ENCODE measurements around the gene COL19A1. TPM values are rescaled to one million over a fixed set of nuclear protein-coding genes. Genes with fewer than 3 reads are reported as not detected.

Gene COL19A1
- total RNA-seq, 1 donor from 2014 or later, result not detected

GRCh38 chr6:69973763-69974162, 107.4 kb downstream of the COL19A1 start:
- Histone ChIP-seq H3K4me3 (ENCODE audit: low read depth, low read length) (no peak overlapping the region), H3K27me3 (ENCODE audit: control insufficient read depth, insufficient read depth, low read length) (no peaks in the 10 kb centered on the region), H3K36me3 (ENCODE audit: control insufficient read depth, insufficient read depth, low read length) (no peaks in the 10 kb centered on the region)
- TF ChIP-seq CTCF (IDR thresholded peaks at IDR 0.05; ENCODE audit: insufficient read depth, low read length, severe bottlenecking), result no peak
- FAIRE-seq, result no peak
- DNase-seq (ENCODE audit: low read depth), result no peak

- TF ChIP-seq CTCF (IDR thresholded peaks at IDR 0.05; ENCODE audit: insufficient read depth, low read length, severe bottlenecking), result no peak
- peak; percentile 84 for FAIRE-seq
Observed at GRCh38 chr6:69974193-69974592, 107.8 kb downstream of the COL19A1 start.

GRCh38 chr6:69976591-69977090, 110.3 kb downstream of the COL19A1 start:
- H3K36me3 ChIP-seq (ENCODE audit: control insufficient read depth, insufficient read depth, low read length), result no peaks in the 10 kb centered on the region
- no peak overlapping the region for H3K4me3 ChIP-seq (ENCODE audit: low read depth, low read length)
- TF ChIP-seq CTCF (IDR thresholded peaks at IDR 0.05; ENCODE audit: insufficient read depth, low read length, severe bottlenecking), result no peak
- no peak for FAIRE-seq
- H3K27me3 ChIP-seq (ENCODE audit: control insufficient read depth, insufficient read depth, low read length), result no peaks in the 10 kb centered on the region
- peak; percentile 59 for DNase-seq (ENCODE audit: low read depth)

More at GRCh38 chr6:69974193-69974592, 107.8 kb downstream of the COL19A1 start:
- Histone ChIP-seq H3K36me3 (ENCODE audit: control insufficient read depth, insufficient read depth, low read length) (no peaks in the 10 kb centered on the region), H3K4me3 (ENCODE audit: low read depth, low read length) (no peak overlapping the region), H3K27me3 (ENCODE audit: control insufficient read depth, insufficient read depth, low read length) (no peaks in the 10 kb centered on the region)
- DNase-seq (ENCODE audit: low read depth), result peak; percentile 96

- Histone ChIP-seq H3K27me3 (ENCODE audit: control insufficient read depth, insufficient read depth, low read length) (no peaks in the 10 kb centered on the region), H3K4me3 (ENCODE audit: low read depth, low read length) (no peak overlapping the region), H3K36me3 (ENCODE audit: control insufficient read depth, insufficient read depth, low read length) (no peaks in the 10 kb centered on the region)
- FAIRE-seq, result no peak
- DNase-seq (ENCODE audit: low read depth), result no peak
- TF ChIP-seq CTCF (IDR thresholded peaks at IDR 0.05; ENCODE audit: insufficient read depth, low read length, severe bottlenecking), result no peak
Observed at GRCh38 chr6:69980624-69981023, 114.3 kb downstream of the COL19A1 start.

GRCh38 chr6:69984506-69984905, 118.2 kb downstream of the COL19A1 start:
- no peak for TF ChIP-seq CTCF (IDR thresholded peaks at IDR 0.05; ENCODE audit: insufficient read depth, low read length, severe bottlenecking)
- H3K4me3 ChIP-seq (ENCODE audit: low read depth, low read length), result no peak overlapping the region
- H3K36me3 ChIP-seq (ENCODE audit: control insufficient read depth, insufficient read depth, low read length), result no peaks in the 10 kb centered on the region
- no peaks in the 10 kb centered on the region for H3K27me3 ChIP-seq (ENCODE audit: control insufficient read depth, insufficient read depth, low read length)
- FAIRE-seq (no peak), DNase-seq (ENCODE audit: low read depth) (no peak)

- DNase-seq (ENCODE audit: low read depth) (peak; percentile 76), FAIRE-seq (no peak)
- no peak for TF ChIP-seq CTCF (IDR thresholded peaks at IDR 0.05; ENCODE audit: insufficient read depth, low read length, severe bottlenecking)
- no peaks in the 10 kb centered on the region for H3K36me3 ChIP-seq (ENCODE audit: control insufficient read depth, insufficient read depth, low read length)
- H3K4me3 ChIP-seq (ENCODE audit: low read depth, low read length), result no peak overlapping the region
- H3K27me3 ChIP-seq (ENCODE audit: control insufficient read depth, insufficient read depth, low read length), result no peaks in the 10 kb centered on the region
Observed at GRCh38 chr6:69985180-69985579, 118.8 kb downstream of the COL19A1 start.

Measured in bronchial epithelial cell (primary cell).